Fibroblast of lung (primary cell): ENCODE results near the gene ANKRD6. TPM values are rescaled to one million over a fixed set of nuclear protein-coding genes. Genes with fewer than 3 reads are reported as not detected.

ENCODE experiments used
- DNase-seq, 2 donors: peaks; one replicate each; pipeline versions ENCODE4 v3.0.0 to v3.0.0-alpha.2; 2010; ENCODE audit warnings: low read depth in 2 of 2
- H2AFZ ChIP-seq: 2 replicates; pipeline ENCODE4 v1.5.1; 2012; ENCODE audit warnings: low read length, control low read depth, inconsistent platforms
- H3K27ac ChIP-seq: 2 replicates; pipeline ENCODE4 v1.5.1; 2011; ENCODE audit warnings: low read length, control low read depth; ENCODE audit not compliant: insufficient read depth
- H3K27me3 ChIP-seq: 2 replicates; pipeline ENCODE4 v1.5.1; 2011; ENCODE audit warnings: mild to moderate bottlenecking, low read length; ENCODE audit not compliant: control insufficient read depth, insufficient read depth
- H3K36me3 ChIP-seq: 2 replicates; pipeline ENCODE4 v1.5.1; 2011; ENCODE audit warnings: low read length; ENCODE audit not compliant: control insufficient read depth, insufficient read depth
- H3K4me1 ChIP-seq: 2 replicates; pipeline ENCODE4 v1.5.1; 2011; ENCODE audit warnings: low read length; ENCODE audit not compliant: control insufficient read depth, insufficient read depth; ENCODE audit errors: extremely low read depth
- H3K4me2 ChIP-seq: 2 replicates; pipeline ENCODE4 v1.5.1; 2011; ENCODE audit warnings: low read length, control low read depth; ENCODE audit not compliant: insufficient read depth; ENCODE audit errors: extremely low read depth
- H3K4me3 ChIP-seq, 4 experiments: fragments of 200-600 bp in 1 of 4; sonication (generic) in 1 of 4; replicated peaks in 1 of 4; 2 replicates each; pipeline ENCODE4 v1.5.1; 2011 to 2016; ENCODE audit warnings: low read length in 4 of 4, low read depth in 3 of 4, mild to moderate bottlenecking in 3 of 4, control low read depth in 2 of 4, inconsistent platforms in 1 of 4, mixed read lengths in 1 of 4; ENCODE audit not compliant: insufficient read depth in 1 of 4; ENCODE audit errors: control extremely low read depth in 1 of 4
- H3K79me2 ChIP-seq: 2 replicates; pipeline ENCODE4 v1.5.1; 2012; ENCODE audit warnings: mild to moderate bottlenecking, low read length, inconsistent platforms; ENCODE audit not compliant: control insufficient read depth, insufficient read depth
- H3K9ac ChIP-seq: 2 replicates; pipeline ENCODE4 v1.5.1; 2011; ENCODE audit warnings: mild to moderate bottlenecking, low read length, control low read depth; ENCODE audit not compliant: insufficient read depth
- H3K9me3 ChIP-seq: 2 replicates; pipeline ENCODE4 v1.5.1; 2012; ENCODE audit warnings: low read depth, low read length; ENCODE audit not compliant: control insufficient read depth, insufficient read depth
- H4K20me1 ChIP-seq: 2 replicates; pipeline ENCODE4 v1.5.1; 2011; ENCODE audit warnings: low read length; ENCODE audit not compliant: control insufficient read depth, insufficient read depth; ENCODE audit errors: extremely low read depth
- EZH2 ChIP-seq: IDR thresholded peaks from 2 replicates; pipeline ENCODE4 v1.5.1; 2012; ENCODE audit warnings: low read length, control low read depth, mild to moderate bottlenecking; ENCODE audit errors: missing control alignments
- polyA plus RNA-seq, 2 donors: library from polyadenylated mRNA; depleted of rRNA in 1 of 2; stranded (reverse) in 1 of 2; unstranded in 1 of 2; fragments of >200 nt; gene quantifications; 2 replicates each; pipeline ENCODE4 v1.2.1, GENCODE V29; 2011 to 2012; ENCODE audit warnings: missing spikeins in 1 of 2
- total RNA-seq: library from RNA; depleted of rRNA; stranded (reverse); fragments of >200 nt; gene quantifications from 2 replicates; pipeline ENCODE4 v1.2.1, GENCODE V29; 2014
- TF ChIP-seq, protein P1 (sequence below), 2 donors: IDR thresholded peaks in 1 of 2; conservative IDR thresholded peaks in 1 of 2; 1 replicate in 1 of 2; 2 replicates in 1 of 2; pipeline ENCODE4 v1.5.1; 2011 to 2012; ENCODE audit warnings: low read length in 2 of 2, control low read depth in 1 of 2, inconsistent platforms in 1 of 2, low read depth in 1 of 2, mild to moderate bottlenecking in 1 of 2

The ANKRD6 gene
- total and polyA plus RNA-seq, 2 donors (not counting 1 experiment from before 2014, with no cell fraction given) = 0.39 to 2.3 TPM

DNA sequence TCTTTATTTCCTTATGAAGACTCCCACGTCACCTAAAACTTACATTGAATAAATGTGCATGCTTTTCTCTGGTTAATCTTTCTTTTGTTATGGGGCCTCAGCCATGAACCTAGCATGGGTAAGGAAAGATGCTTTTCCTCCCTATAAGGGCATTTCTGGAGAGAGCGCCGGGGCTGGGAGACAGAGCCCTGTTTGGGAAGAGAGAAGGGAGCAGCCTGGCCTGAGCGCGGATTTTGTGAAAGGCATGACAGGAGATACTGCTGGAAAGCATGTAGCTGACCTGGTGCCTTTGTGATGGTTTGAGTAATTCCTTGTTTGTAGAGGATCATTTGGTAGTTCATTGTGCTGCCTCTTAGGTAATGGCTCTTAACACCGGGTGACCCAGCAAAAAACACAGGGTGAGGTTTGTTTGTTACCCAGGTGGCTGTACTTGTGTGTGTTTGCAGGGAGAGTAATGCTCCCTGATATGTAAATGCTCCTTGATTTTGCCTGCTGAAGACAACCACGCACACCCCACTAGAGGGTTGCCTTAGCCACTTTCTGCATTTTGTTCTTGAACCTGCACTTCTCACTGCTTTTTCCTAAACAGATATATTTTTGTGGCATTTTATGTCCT, 59.2 kb downstream of the ANKRD6 start:
- Histone ChIP-seq H3K9ac (no peak overlapping the region), H3K27ac (no peak overlapping the region), H3K4me3 (no peak overlapping the region), H3K79me2 (no peaks in the 10 kb centered on the region), H3K36me3 (no peaks in the 10 kb centered on the region), H3K9me3 (no peaks in the 10 kb centered on the region), H3K4me1 (no peaks in the 10 kb centered on the region), H4K20me1 (no peaks in the 10 kb centered on the region), H2AFZ (no peak overlapping the region), H3K4me2 (no peak overlapping the region), H3K27me3 (no peaks in the 10 kb centered on the region)
- no peak for DNase-seq
- no peak for TF ChIP-seq EZH2
- TF ChIP-seq, protein P1, sequence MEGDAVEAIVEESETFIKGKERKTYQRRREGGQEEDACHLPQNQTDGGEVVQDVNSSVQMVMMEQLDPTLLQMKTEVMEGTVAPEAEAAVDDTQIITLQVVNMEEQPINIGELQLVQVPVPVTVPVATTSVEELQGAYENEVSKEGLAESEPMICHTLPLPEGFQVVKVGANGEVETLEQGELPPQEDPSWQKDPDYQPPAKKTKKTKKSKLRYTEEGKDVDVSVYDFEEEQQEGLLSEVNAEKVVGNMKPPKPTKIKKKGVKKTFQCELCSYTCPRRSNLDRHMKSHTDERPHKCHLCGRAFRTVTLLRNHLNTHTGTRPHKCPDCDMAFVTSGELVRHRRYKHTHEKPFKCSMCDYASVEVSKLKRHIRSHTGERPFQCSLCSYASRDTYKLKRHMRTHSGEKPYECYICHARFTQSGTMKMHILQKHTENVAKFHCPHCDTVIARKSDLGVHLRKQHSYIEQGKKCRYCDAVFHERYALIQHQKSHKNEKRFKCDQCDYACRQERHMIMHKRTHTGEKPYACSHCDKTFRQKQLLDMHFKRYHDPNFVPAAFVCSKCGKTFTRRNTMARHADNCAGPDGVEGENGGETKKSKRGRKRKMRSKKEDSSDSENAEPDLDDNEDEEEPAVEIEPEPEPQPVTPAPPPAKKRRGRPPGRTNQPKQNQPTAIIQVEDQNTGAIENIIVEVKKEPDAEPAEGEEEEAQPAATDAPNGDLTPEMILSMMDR (conservative IDR thresholded peaks at IDR 0.05 in 1 of 2, IDR thresholded peaks at IDR 0.05 in 1 of 2; ENCODE audit: low read depth in 1 of 2, low read length in 2 of 2) = no peak

DNA sequence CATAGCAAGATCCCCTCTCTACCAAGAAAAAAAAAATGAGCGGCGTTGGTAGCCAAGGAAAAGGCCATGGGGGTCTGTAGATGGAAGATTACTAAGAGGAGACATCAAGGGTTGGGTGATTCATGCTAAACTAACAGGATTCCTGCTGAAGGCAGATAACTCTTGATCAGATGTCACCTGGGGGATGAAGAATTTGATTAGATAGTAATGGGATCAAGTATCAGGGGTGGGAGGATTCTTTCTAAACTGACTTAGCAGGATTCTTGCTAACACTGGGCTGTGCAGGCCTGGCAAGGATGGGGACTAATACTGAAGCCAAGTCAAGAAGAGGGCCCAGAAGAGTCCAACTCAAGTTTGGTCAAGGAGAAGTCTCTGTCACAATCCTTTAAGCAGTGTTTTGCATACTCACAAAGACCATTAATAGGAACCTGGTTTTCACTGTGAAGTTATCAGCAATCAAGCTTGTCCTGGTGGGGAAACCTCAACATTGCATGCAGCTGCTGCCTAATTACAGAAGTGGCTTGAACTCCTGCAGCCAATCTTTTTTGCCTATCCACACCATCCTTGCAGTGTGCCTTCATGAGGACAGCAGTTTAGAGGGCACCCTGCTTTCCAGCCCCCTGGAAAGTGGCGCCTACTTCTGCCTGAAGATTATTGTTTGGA, 61.3 kb downstream of the ANKRD6 start:
- Histone ChIP-seq H2AFZ (no peak overlapping the region), H3K27ac (no peak overlapping the region), H3K4me3 (no peak overlapping the region), H3K36me3 (no peaks in the 10 kb centered on the region), H3K4me2 (no peak overlapping the region), H3K79me2 (no peaks in the 10 kb centered on the region), H3K9ac (no peak overlapping the region), H3K27me3 (no peaks in the 10 kb centered on the region), H4K20me1 (no peaks in the 10 kb centered on the region), H3K4me1 (no peaks in the 10 kb centered on the region), H3K9me3 (no peaks in the 10 kb centered on the region)
- no peak for DNase-seq
- TF ChIP-seq, protein P1 (conservative IDR thresholded peaks at IDR 0.05 in 1 of 2, IDR thresholded peaks at IDR 0.05 in 1 of 2; ENCODE audit: low read depth in 1 of 2, low read length in 2 of 2) = no peak
- no peak for TF ChIP-seq EZH2

DNA sequence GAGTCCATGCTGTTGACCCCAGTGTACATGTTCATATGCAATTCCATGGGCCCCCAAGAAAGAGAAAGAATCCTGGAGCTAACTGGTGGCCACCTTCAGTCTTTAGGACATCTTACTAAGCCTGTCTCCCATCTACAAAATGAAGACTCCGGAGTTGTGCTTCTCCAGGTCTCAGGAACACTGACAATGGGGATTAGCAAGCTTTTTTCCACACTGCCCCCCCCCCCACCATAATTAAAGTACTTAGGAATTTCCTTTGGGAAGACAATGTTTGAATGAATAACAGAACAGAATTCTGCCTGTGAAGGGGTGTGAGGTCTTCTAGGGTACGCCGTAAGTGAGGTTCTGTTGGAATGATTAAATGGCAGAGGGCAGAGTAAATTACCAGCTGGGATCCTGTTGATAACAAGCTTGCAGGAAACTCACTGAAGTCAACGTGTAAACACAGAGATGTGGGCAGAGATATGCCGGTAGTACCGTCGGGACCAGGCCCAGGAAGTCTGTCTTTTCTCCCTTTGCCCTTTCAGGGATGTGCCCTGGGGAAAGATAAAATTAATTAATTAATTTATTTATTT, 63.1 kb downstream of the ANKRD6 start:
- TF ChIP-seq EZH2 = no peak
- TF ChIP-seq, protein P1 (conservative IDR thresholded peaks at IDR 0.05 in 1 of 2, IDR thresholded peaks at IDR 0.05 in 1 of 2; ENCODE audit: low read depth in 1 of 2, low read length in 2 of 2) = no peak
- no peak overlapping the region for H3K4me3 ChIP-seq
- no peaks in the 10 kb centered on the region for H3K9me3 ChIP-seq
- H3K27ac ChIP-seq = no peak overlapping the region
- H3K27me3 ChIP-seq = no peaks in the 10 kb centered on the region
- no peaks in the 10 kb centered on the region for H3K4me1 ChIP-seq
- no peak overlapping the region for H3K9ac ChIP-seq
- H3K36me3 ChIP-seq = no peaks in the 10 kb centered on the region
- H3K79me2 ChIP-seq = no peaks in the 10 kb centered on the region
- H2AFZ ChIP-seq = no peak overlapping the region
- no peak overlapping the region for H3K4me2 ChIP-seq
- H4K20me1 ChIP-seq = no peaks in the 10 kb centered on the region
- no peak for DNase-seq
